K562 (cell line): Measurements from ENCODE around the gene EPHB2. TPM values are rescaled to one million over a fixed set of nuclear protein-coding genes. Genes with fewer than 3 reads are reported as not detected.

ENCODE experiments used
- ATAC-seq: fragments of 200-7000 bp; cut with Tn5 transposase; 3 replicates; pipeline ENCODE4 v1.9.1; 2020; ENCODE audit warnings: moderate library complexity
- BruUV-seq: library from RNA; stranded (reverse); fragments of 400-500 nt; replicated peaks from 2 replicates; lab custom pipeline; 2021; lab: Mats Ljungman, UMichigan
- CTCF ChIA-PET: fragments of 300-600 bp; formaldehyde crosslinking; extraction: SDS; loops from one replicate; lab custom pipeline; 2021; ENCODE audit warnings: low intra/inter-chr PET ratio; lab: Yijun Ruan, JAX
- POLR2A ChIA-PET: fragments of 300-600, 350-650 bp; sonication (Branson Sonifier 250); formaldehyde crosslinking; extraction: SDS; loops from one replicate; lab custom pipeline; 2021; ENCODE audit warnings: antibody characterized with exemption, inconsistent platforms; lab: Yijun Ruan, JAX
- DNase-seq, 4 experiments: peaks; one replicate each; pipeline versions ENCODE4 v3.0.0 to v3.0.0-alpha.2; 2011 to 2018; ENCODE audit warnings: low spot score in 3 of 4, mixed read lengths in 3 of 4; ENCODE audit errors: extremely low read depth in 1 of 4
- FAIRE-seq: peaks from 2 replicates; lab custom pipeline; 2011; peaks lifted over from hg19 to GRCh38; lab: Jason Lieb, UNC
- H2AFZ ChIP-seq: 2 replicates; pipeline ENCODE4 v1.6.0; 2011; ENCODE audit warnings: low read depth, low read length, control low read depth, inconsistent platforms
- H3K27ac ChIP-seq: fragments of 200-600 bp; 3 replicates; pipeline ENCODE4 v1.8.0; 2011; ENCODE audit warnings: low read depth, mild to moderate bottlenecking, control low read depth, inconsistent platforms, low read length, moderate library complexity, mixed read lengths; ENCODE audit errors: extremely low read depth
- H3K27me3 ChIP-seq, 2 experiments: fragments of 300-600 bp in 1 of 2; 2 replicates in 1 of 2; 3 replicates in 1 of 2; pipeline versions ENCODE4 v1.6.0 to v1.8.0; 2011; ENCODE audit warnings: inconsistent platforms in 2 of 2, low read length in 2 of 2, mild to moderate bottlenecking in 1 of 2, mixed read lengths in 1 of 2, moderate library complexity in 1 of 2; ENCODE audit not compliant: control insufficient read depth in 2 of 2, insufficient read depth in 2 of 2
- H3K36me3 ChIP-seq: fragments of 300-600 bp; 3 replicates; pipeline ENCODE4 v1.8.0; 2011; ENCODE audit warnings: mild to moderate bottlenecking, low read length, inconsistent platforms; ENCODE audit not compliant: control insufficient read depth, insufficient read depth
- H3K4me1 ChIP-seq, 2 experiments: fragments of 200-600 bp in 1 of 2; replicated peaks in 1 of 2; 2 replicates in 1 of 2; 3 replicates in 1 of 2; pipeline versions ENCODE4 v1.5.1 to v1.8.0; 2011; ENCODE audit warnings: inconsistent platforms in 2 of 2, low read length in 2 of 2, mild to moderate bottlenecking in 1 of 2, mixed read lengths in 1 of 2, moderate library complexity in 1 of 2; ENCODE audit not compliant: control insufficient read depth in 2 of 2, insufficient read depth in 2 of 2
- H3K4me2 ChIP-seq: 2 replicates; pipeline ENCODE4 v1.6.1; 2011; ENCODE audit warnings: low read length, control low read depth, inconsistent platforms, mixed read lengths; ENCODE audit not compliant: insufficient read depth
- H3K4me3 ChIP-seq: fragments of 200-600 bp; sonication (generic), shearing (Covaris generic); 2 replicates; pipeline ENCODE4 v1.5.1; 2016; ENCODE audit warnings: control low read depth, inconsistent platforms
- H3K79me2 ChIP-seq: fragments of 200-600 bp; 3 replicates; pipeline ENCODE4 v1.8.0; 2011; ENCODE audit warnings: low read length, inconsistent platforms; ENCODE audit not compliant: control insufficient read depth, insufficient read depth
- H3K9ac ChIP-seq, 2 experiments: 2 replicates each; pipeline versions ENCODE4 v1.6.0 to v1.6.1; 2011; ENCODE audit warnings: low read depth in 2 of 2, low read length in 2 of 2, control low read depth in 1 of 2, inconsistent platforms in 1 of 2, mild to moderate bottlenecking in 1 of 2, mixed read lengths in 1 of 2; ENCODE audit not compliant: insufficient read depth in 1 of 2
- H3K9me1 ChIP-seq: one replicate; pipeline ENCODE4 v1.6.0; 2011; ENCODE audit warnings: inconsistent platforms, mild to moderate bottlenecking, low read length, moderate library complexity; ENCODE audit not compliant: control insufficient read depth, insufficient read depth
- H3K9me3 ChIP-seq: replicated peaks from 2 replicates; pipeline ENCODE4 v1.5.1; 2011; ENCODE audit warnings: low read depth, low read length, inconsistent platforms; ENCODE audit not compliant: control insufficient read depth, insufficient read depth
- H4K20me1 ChIP-seq: replicated peaks from 2 replicates; pipeline ENCODE4 v1.6.1; 2011; ENCODE audit warnings: low read length, inconsistent platforms, mixed read lengths; ENCODE audit not compliant: control insufficient read depth, insufficient read depth
- CBX1 ChIP-seq: sonication (generic); IDR thresholded peaks from 2 replicates; pipeline ENCODE4 v1.6.1; 2016; ENCODE audit warnings: antibody characterized with exemption, low read depth, mild to moderate bottlenecking
- EHMT2 ChIP-seq: fragments of 450-650 bp; IDR thresholded peaks from 2 replicates; pipeline ENCODE4 v1.6.1; 2018; ENCODE audit warnings: antibody characterized with exemption
- GABPB2 ChIP-seq: fragments of 250-450 bp; sonication (Bioruptor Pico); conservative IDR thresholded peaks from 2 replicates; pipeline ENCODE4 v1.5.1; 2021; ENCODE audit warnings: mild to moderate bottlenecking
- HEY1 ChIP-seq: fragments of 250-450 bp; sonication (Bioruptor Pico); IDR thresholded peaks from 2 replicates; pipeline ENCODE4 v1.5.0; 2020; ENCODE audit warnings: mild to moderate bottlenecking, moderate library complexity, borderline replicate concordance
- MECOM ChIP-seq: fragments of 250-450 bp; sonication (Bioruptor Pico); IDR thresholded peaks from 2 replicates; pipeline ENCODE4 v1.8.0; 2022; ENCODE audit warnings: inconsistent platforms
- PTTG1 ChIP-seq: fragments of 450-650 bp; IDR thresholded peaks from 2 replicates; pipeline ENCODE4 v1.6.1; 2016; ENCODE audit warnings: low read depth, mild to moderate bottlenecking, missing genetic modification characterization, missing compliant biosample characterization
- REST ChIP-seq, 2 experiments: fragments of 450-650 bp; formaldehyde crosslinking in 1 of 2; IDR thresholded peaks; 2 replicates each; pipeline versions ENCODE4 v1.4.0 to v1.6.1; 2014 to 2020; ENCODE audit warnings: mild to moderate bottlenecking in 2 of 2, borderline replicate concordance in 1 of 2, low read depth in 1 of 2
- STAG1 ChIP-seq: sonication (generic); formaldehyde crosslinking; IDR thresholded peaks from 2 replicates; pipeline ENCODE4 v1.5.0; 2020; ENCODE audit warnings: missing genetic modification reagents, borderline replicate concordance
- ZNF780A ChIP-seq: fragments of 250-450 bp; sonication (Bioruptor Pico); IDR thresholded peaks from 2 replicates; pipeline ENCODE4 v1.5.0; 2021; ENCODE audit warnings: mild to moderate bottlenecking
- WGBS: fragments of 100-300 bp; shearing (Covaris generic); methylation state at CpG from one replicate; pipeline ENCODE4 v1.1.6; 2016; ENCODE audit warnings: low coverage, mixed read lengths; ENCODE audit not compliant: insufficient coverage; ENCODE audit errors: missing lambda C conversion rate; 5-methylcytosine and 5-hydroxymethylcytosine counted together
- in situ Hi-C: fragments of 300-500 bp; cut with MboI; formaldehyde crosslinking; loops from 4 replicates; pipeline ENCODE4 v1.15.0; 2018; ENCODE audit warnings: inconsistent platforms, mixed read lengths
- intact Hi-C: fragments of 100-400 bp; cut with micrococcal nuclease; formaldehyde crosslinking; loops from 2 replicates; pipeline ENCODE4 v1.14.2; 2022
- polyA plus RNA-seq, 8 experiments: library from polyadenylated mRNA; depleted of rRNA in 4 of 8; stranded (reverse) in 5 of 8; unstranded in 3 of 8; fragments of >200 nt; fragmentation: Nextera tagmentation in 2 of 8; fragmentation: Illumina TruSeq in 1 of 8; extraction: Ambion mirVana in 2 of 8; extraction: Trizol in 1 of 8; gene quantifications; 2 replicates each; pipeline versions ENCODE4 v1.2.1 to v1.2.3, GENCODE V29; 2011 to 2014; ENCODE audit warnings: inconsistent platforms in 1 of 8, missing spikeins in 1 of 8
- total RNA-seq, 7 experiments: library from RNA; depleted of rRNA in 6 of 7; stranded (reverse); fragments of >200 nt in 6 of 7; fragmentation: Illumina TruSeq in 2 of 7; extraction: Trizol in 2 of 7; gene quantifications; 2 replicates each; pipeline versions ENCODE4 v1.2.1 to v1.2.3, GENCODE V29; 2011 to 2021; ENCODE audit warnings: low replicate concordance in 1 of 7
- TF ChIP-seq, protein P1 (sequence below): fragments of 450-650 bp; IDR thresholded peaks from 2 replicates; pipeline ENCODE4 v1.6.1; 2014; ENCODE audit warnings: low read depth, mild to moderate bottlenecking, moderate library complexity, borderline replicate concordance
- TF ChIP-seq, protein P2 (sequence below): sonication (generic); formaldehyde crosslinking; IDR thresholded peaks from 2 replicates; pipeline ENCODE4 v1.9.0; 2022; ENCODE audit warnings: mild to moderate bottlenecking, missing genetic modification reagents

The EPHB2 gene
- total and polyA plus RNA-seq, 9 of the 15 experiments (the other 6 are each of a cell fraction or from before 2014, with no cell fraction given): not detected

- POLR2A ChIA-PET: interaction anchor here (1.1 kb wide), 1 partner anchor 14 kb away, joined by 3 read pairs; no protein-coding TSS in a partner anchor
- BruUV-seq: no TSS peak
- no peaks in the 10 kb centered on the region for H3K9me3 ChIP-seq
- CTCF ChIA-PET: no interaction called here
- in situ Hi-C loops: no loop called here
- H3K9me1 ChIP-seq: no peaks in the 10 kb centered on the region
- H3K4me3 ChIP-seq: no peak overlapping the region
- H2AFZ ChIP-seq: no peak overlapping the region
- 0% methylated on average over 7 of the region's 7 CpGs for WGBS
- H3K4me2 ChIP-seq: no peak overlapping the region
- H4K20me1 ChIP-seq: peaks cover 15% of the 10 kb centered on the region
- no peaks in the 10 kb centered on the region for H3K36me3 ChIP-seq
- H3K9ac ChIP-seq: no peak overlapping the region
- H3K27ac ChIP-seq: no peak overlapping the region
- no peak for FAIRE-seq
- H3K79me2 ChIP-seq: no peaks in the 10 kb centered on the region
- no peak for DNase-seq
- H3K27me3 ChIP-seq: peaks cover 29 to 73% of the 10 kb centered on the region in 2 experiments
- peaks cover 2 to 4% of the 10 kb centered on the region in 2 experiments; a peak in 3 of 5 replicates for H3K4me1 ChIP-seq
- no peak for ATAC-seq
- intact Hi-C loops: no loop called here
- TF ChIP-seq EHMT2 (no peak), STAG1 (no peak), PTTG1 (no peak), REST (IDR thresholded peaks at IDR 0.05; ENCODE audit: borderline replicate concordance) (no peak), REST (CRISPR knock-in tag; IDR thresholded peaks at IDR 0.05; ENCODE audit: low read depth) (no peak), ZNF780A (no peak), CBX1 (no peak), HEY1 (CRISPR knock-in tag) (no peak), MECOM (CRISPR knock-in tag) (no peak), GABPB2 (CRISPR knock-in tag) (no peak)
- TF ChIP-seq, protein P1, sequence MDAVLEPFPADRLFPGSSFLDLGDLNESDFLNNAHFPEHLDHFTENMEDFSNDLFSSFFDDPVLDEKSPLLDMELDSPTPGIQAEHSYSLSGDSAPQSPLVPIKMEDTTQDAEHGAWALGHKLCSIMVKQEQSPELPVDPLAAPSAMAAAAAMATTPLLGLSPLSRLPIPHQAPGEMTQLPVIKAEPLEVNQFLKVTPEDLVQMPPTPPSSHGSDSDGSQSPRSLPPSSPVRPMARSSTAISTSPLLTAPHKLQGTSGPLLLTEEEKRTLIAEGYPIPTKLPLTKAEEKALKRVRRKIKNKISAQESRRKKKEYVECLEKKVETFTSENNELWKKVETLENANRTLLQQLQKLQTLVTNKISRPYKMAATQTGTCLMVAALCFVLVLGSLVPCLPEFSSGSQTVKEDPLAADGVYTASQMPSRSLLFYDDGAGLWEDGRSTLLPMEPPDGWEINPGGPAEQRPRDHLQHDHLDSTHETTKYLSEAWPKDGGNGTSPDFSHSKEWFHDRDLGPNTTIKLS: no peak
- TF ChIP-seq, protein P2, sequence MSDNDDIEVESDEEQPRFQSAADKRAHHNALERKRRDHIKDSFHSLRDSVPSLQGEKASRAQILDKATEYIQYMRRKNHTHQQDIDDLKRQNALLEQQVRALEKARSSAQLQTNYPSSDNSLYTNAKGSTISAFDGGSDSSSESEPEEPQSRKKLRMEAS (CRISPR knock-in tag): no peak
Measured at GRCh38 chr1:22777388-22778057, 66.9 kb downstream of the EPHB2 start.
